HL-60 (cell line): Measurements from ENCODE around the gene ATP8A2.

Experiments
- DNase-seq, 2 experiments: peaks; one replicate each; pipeline ENCODE4 v3.0.0-alpha.2; 2010 to 2020; ENCODE audit warnings: low read depth in 1 of 2, low spot score in 1 of 2
- H3K27ac ChIP-seq: fragments of 250-450 bp; sonication (Bioruptor Pico); replicated peaks from 2 replicates; pipeline ENCODE4 v1.5.1; 2020; ENCODE audit warnings: mild to moderate bottlenecking, moderate library complexity
- H3K27me3 ChIP-seq: fragments of 250-450 bp; sonication (Bioruptor Pico); 2 replicates; pipeline ENCODE4 v1.5.1; 2021; ENCODE audit warnings: mild to moderate bottlenecking, moderate library complexity; ENCODE audit not compliant: insufficient read depth, poor library complexity, severe bottlenecking
- H3K4me3 ChIP-seq: replicated peaks from 2 replicates; pipeline ENCODE4 v1.5.1; 2011; ENCODE audit warnings: mild to moderate bottlenecking, control low read depth, low read length; ENCODE audit not compliant: insufficient read depth
- CTCF ChIP-seq: IDR thresholded peaks from one replicate; pipeline ENCODE4 v1.5.1; 2011; ENCODE audit warnings: low read length, control low read depth, inconsistent platforms; ENCODE audit not compliant: insufficient read depth
- GABPA ChIP-seq: IDR thresholded peaks from 2 replicates; pipeline ENCODE4 v1.6.1; 2012; ENCODE audit warnings: low read depth
- POLR2AphosphoS5 ChIP-seq: IDR thresholded peaks from 2 replicates; pipeline ENCODE4 v1.6.1; 2012; ENCODE audit warnings: low read depth
- REST ChIP-seq: IDR thresholded peaks from 2 replicates; pipeline ENCODE4 v1.6.1; 2012; ENCODE audit warnings: low read depth; ENCODE audit not compliant: insufficient replicate concordance
- SPI1 ChIP-seq: IDR thresholded peaks from 2 replicates; pipeline ENCODE4 v1.6.1; 2012; ENCODE audit warnings: low read depth, mild to moderate bottlenecking, borderline replicate concordance

The ATP8A2 gene

GRCh38 chr13:25489238-25489637, 117.5 kb downstream of the ATP8A2 start:
- no peak for TF ChIP-seq SPI1
- no peak for TF ChIP-seq GABPA
- Histone ChIP-seq H3K27me3 (peaks cover 11% of the 10 kb centered on the region), H3K4me3 (no peak overlapping the region), H3K27ac (no peak overlapping the region)
- DNase-seq, result no peak

- Histone ChIP-seq H3K4me3 (no peak overlapping the region), H3K27ac (no peak overlapping the region), H3K27me3 (peaks cover 11% of the 10 kb centered on the region)
- no peak for TF ChIP-seq REST
- DNase-seq, result no peak
Observed at GRCh38 chr13:25490236-25490635, 118.5 kb downstream of the ATP8A2 start.

GRCh38 chr13:25493931-25494640, 122.3 kb downstream of the ATP8A2 start:
- H3K4me3 ChIP-seq, result no peak overlapping the region
- TF ChIP-seq REST, result peak; percentile 92
- TF ChIP-seq POLR2AphosphoS5, result no peak
- no peak for TF ChIP-seq CTCF
- no peak for TF ChIP-seq SPI1
- H3K27ac ChIP-seq, result no peak overlapping the region
- peaks cover 7% of the 10 kb centered on the region for H3K27me3 ChIP-seq
- no peak for DNase-seq

- no peak overlapping the region for H3K27ac ChIP-seq
- no peak for DNase-seq
- no peak overlapping the region for H3K4me3 ChIP-seq
- no peak for TF ChIP-seq REST
- TF ChIP-seq GABPA, result no peak
- TF ChIP-seq CTCF, result no peak
- no peak for TF ChIP-seq POLR2AphosphoS5
- no peak for TF ChIP-seq SPI1
- H3K27me3 ChIP-seq, result peaks cover 5% of the 10 kb centered on the region
Observed at GRCh38 chr13:25494698-25495411, 123.1 kb downstream of the ATP8A2 start.
